ENCODE data around the gene TPRA1.

The TPRA1 gene

GRCh38 chr3:127574880-127575878 is 15.4 kb downstream of the TPRA1 start:
- peak; percentile 99 for TF ChIP-seq CTCF (IDR thresholded peaks at IDR 0.05)

GRCh38 chr3:127573912-127574311 is 16.6 kb downstream of the TPRA1 start:
- no peak for TF ChIP-seq CTCF (IDR thresholded peaks at IDR 0.05)

- TF ChIP-seq CTCF (IDR thresholded peaks at IDR 0.05): no peak
Observed at GRCh38 chr3:127573401-127573800, 17.1 kb downstream of the TPRA1 start.

GRCh38 chr3:127572735-127573134 is 17.8 kb downstream of the TPRA1 start:
- TF ChIP-seq CTCF (IDR thresholded peaks at IDR 0.05): no peak

GRCh38 chr3:127572186-127572585 is 18.3 kb downstream of the TPRA1 start:
- TF ChIP-seq CTCF (IDR thresholded peaks at IDR 0.05): no peak

GRCh38 chr3:127570520-127570919 is 20.0 kb downstream of the TPRA1 start:
- TF ChIP-seq CTCF (IDR thresholded peaks at IDR 0.05): no peak

GRCh38 chr3:127569160-127569559 is 21.4 kb downstream of the TPRA1 start:
- TF ChIP-seq CTCF (IDR thresholded peaks at IDR 0.05): no peak
